GM12801 (cell line): ENCODE results near the gene VCL.

Experiments used
- TF ChIP-seq, protein P1 (sequence below): IDR thresholded peaks from one replicate; pipeline ENCODE4 v1.5.1; 2011; ENCODE audit warnings: control low read depth; ENCODE audit not compliant: insufficient read length; ENCODE audit errors: extremely low read depth

VCL gene

DNA sequence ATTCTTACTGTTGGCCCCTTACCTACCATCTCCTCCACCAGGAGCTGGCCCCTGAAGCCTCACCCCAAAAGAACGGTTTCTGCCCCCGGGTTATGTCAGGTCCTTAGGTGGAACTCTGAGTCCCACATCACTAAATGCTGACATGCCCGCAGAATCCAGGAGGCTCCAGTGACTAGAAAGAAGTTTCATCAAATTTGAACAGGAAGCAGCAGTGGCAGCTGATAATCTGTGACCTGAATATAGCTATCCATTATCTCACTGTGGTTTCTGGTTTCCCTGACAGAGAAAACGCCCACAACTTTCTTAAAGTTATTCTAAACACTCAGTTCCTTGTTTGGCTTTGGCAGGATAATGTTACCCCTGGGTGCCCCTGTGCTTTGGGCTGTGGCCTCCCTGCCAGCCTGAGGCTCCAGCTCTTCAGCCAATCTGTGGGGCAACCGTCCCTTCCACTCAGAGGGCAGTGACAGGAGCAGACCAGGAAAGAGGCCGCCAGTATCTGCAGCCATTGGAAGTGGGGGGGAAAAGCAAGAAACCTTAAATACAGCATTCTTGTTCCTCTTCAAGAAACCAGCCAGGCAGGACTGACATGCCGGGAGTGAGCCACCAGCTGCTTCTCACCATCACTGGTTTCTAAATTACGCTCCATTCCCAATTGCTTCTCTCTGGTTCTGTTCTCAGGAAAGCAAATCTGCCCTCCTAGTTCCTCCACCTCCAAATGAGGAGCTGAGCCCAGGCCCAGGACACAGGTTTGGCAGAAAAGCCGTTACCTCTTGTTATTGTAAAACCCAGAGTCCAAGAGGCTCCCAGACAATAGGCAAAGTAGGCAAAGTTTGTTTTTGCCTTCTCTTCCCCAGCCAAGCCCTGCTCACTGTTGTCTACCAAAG is 41.2 kb upstream of the VCL start:
- TF ChIP-seq, protein P1, sequence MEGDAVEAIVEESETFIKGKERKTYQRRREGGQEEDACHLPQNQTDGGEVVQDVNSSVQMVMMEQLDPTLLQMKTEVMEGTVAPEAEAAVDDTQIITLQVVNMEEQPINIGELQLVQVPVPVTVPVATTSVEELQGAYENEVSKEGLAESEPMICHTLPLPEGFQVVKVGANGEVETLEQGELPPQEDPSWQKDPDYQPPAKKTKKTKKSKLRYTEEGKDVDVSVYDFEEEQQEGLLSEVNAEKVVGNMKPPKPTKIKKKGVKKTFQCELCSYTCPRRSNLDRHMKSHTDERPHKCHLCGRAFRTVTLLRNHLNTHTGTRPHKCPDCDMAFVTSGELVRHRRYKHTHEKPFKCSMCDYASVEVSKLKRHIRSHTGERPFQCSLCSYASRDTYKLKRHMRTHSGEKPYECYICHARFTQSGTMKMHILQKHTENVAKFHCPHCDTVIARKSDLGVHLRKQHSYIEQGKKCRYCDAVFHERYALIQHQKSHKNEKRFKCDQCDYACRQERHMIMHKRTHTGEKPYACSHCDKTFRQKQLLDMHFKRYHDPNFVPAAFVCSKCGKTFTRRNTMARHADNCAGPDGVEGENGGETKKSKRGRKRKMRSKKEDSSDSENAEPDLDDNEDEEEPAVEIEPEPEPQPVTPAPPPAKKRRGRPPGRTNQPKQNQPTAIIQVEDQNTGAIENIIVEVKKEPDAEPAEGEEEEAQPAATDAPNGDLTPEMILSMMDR, result no peak

DNA sequence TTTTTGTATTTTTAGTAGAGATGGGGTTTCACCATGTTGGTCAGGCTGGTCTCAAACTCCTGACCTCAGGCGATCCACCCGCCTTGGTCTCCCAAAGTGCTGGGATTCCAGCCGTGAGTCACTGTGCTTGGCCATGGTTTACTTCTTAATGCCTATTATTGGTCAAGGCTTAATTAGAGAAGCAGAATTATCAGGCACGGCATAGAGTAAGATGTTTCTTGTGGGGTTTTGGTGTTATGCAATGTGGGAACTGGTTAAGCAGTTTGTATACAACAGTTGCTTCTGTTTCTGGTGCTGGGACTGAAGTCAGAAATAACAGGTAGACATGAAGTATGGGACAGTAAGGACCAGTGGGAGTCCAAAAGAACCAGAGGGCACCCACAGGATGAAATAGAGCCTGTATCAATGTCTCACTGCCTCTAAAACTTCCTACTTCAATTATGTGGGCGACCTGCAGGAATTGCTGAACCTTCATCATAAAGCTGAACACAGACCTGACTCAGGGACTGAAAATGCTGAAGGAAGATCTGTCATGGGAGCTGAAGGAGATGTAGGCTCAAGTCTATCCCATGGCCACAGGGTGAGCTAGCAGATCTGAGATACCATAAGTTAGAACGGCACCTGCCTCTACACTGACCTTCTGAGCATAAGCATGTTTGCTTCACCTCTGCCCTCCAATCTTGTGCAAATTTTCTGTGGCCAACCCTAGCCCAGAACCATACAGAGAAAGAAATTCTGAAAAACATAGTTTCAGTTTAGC is 38.3 kb upstream of the VCL start:
- TF ChIP-seq, protein P1, result no peak

DNA sequence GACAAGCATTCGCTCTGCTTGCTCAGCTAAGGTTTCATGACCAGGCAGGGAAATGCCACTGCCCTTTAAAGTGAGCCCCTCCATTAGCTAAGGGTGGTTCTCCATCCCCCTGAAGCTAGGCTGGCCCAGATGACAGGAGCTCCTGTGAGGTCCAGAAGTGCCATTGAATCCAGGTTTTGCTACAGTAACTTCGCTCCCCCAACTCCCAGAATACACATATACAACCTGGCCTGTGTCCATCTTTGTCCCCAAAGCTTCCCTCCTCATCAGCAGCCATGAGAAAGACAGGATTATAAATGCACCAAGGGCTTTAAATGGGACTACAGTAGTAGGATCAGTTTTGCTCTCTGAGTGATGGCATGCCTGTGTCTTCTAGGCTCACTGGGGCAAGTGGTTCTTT is 35.5 kb upstream of the VCL start:
- TF ChIP-seq, protein P1, result no peak

DNA sequence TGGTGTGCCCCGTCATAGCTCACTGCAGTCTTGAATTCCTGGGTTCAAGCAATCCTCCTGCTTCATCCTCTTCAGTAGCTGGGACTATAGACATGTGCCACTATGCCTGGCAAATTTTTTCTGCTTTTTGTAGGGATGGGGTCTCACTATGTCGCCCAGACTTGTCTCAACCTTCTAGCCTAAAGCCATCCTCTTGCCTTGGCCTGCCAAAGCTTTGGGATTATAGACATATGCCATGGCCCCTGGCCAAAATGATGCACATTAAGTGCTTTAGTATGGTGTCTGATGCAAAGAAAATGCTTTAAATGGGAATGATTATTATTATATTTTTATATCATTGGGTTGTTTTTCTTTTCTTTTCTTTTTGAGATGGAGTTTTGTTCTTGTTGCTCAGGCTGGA is 33.2 kb upstream of the VCL start:
- TF ChIP-seq, protein P1, result no peak

DNA sequence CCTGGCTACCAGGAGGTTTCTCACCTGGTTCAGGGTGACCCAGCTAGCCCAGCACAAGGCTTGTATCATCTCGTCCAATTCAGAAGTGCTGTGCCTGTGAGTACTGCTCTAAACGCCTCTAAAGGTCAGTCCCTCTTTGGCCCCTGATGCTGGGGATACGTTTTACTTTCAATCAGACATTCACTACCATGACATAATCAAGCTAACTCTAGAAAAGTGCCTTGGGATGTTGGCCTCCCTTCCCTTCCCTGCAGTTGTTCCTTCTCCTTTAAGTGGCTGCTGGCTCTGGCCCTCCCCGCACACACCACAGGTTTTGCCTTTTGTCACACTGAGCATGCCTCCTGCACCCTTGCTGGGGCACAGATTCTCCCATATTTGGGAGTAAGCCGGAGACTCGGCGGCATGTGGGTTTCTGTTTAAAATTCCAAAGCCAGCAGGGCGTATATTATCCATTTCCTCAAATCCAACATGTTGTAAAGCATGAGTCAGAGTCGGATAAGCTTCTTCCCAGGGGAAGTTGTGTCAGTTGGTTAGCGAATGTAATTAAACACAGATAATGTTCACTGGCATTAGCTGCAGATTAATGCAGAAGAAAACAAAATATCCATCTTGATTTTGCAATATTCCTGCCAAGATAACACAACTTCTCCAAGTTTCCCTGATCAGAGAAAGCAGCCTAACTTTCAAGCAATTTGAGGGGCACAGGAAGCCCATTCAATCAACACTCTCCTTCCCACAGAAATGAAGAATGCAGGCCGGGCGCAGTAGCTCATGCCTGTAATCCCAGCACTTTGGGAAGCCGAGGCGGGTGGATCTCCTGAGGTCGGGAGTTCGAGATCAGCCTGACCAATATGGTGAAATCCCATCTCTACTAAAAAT is 31.8 kb upstream of the VCL start:
- TF ChIP-seq, protein P1, result no peak

DNA sequence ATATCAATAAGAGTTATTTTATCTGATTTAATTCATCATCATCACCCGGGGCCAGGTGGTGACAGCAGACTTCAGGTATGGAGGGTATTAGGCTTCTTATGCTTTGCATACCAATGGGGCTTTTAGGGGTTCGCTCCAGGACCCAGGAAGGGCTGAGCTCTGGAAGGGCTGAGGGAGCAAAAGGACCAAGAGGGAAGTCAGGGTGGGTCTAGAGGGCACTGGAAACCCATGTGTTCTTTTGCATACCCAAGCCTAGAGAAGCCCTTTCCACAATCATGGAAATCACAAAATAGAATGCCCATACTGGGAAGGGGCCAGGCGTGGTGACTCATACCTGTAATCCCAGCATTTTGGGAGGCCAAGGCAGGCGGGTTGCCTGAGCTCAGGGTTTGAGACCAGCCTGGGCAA is 30.9 kb upstream of the VCL start:
- TF ChIP-seq, protein P1, result no peak

DNA sequence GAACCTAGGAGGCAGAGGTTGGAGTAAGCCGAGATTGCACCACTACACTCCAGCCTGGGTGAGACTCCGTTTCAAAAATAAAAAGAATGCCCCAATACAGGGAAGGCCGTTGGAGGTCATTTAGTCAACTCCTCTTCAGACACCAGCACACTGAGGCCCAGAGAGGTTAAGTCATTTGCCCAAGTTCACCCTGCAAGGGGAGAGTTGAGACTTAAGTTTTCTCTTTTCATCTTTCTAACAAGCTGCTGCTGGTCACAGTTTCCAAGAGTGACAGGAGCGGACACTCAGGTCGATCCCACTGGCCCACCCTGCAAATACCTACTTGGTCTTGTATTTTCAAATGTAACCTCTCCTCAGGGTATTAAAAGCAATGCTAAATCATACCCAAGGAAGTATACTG is 30.4 kb upstream of the VCL start:
- TF ChIP-seq, protein P1, result no peak
